HG03108 (cell line): Measurements from ENCODE around the gene ZBTB3.
"Not testable (repeated sequence)": the region's sequence is repeated elsewhere in the genome, so short reads cannot be mapped to it uniquely, and the experiment has no call there.

ENCODE experiments used
- ATAC-seq: cut with Tn5 transposase; IDR thresholded peaks from one replicate; pipeline ENCODE4 v1.9.1; 2021; ENCODE audit warnings: moderate library complexity; ENCODE audit not compliant: unreplicated experiment

Gene ZBTB3

GRCh38 chr11:62753736-62754603 is at the start of gene ZBTB3:
TSS of gene ZBTB3 (minus strand) at chr11:62754160. CDS start at chr11:62753664, 496 bp downstream.
- peak; percentile 96 for ATAC-seq

GRCh38 chr11:62801071-62801470 is 47.1 kb upstream of the ZBTB3 start:
- no peak for ATAC-seq

- no peak for ATAC-seq
These were observed 45.5 kb upstream of the ZBTB3 start for GRCh38 chr11:62799486-62799885.

- no peak for ATAC-seq
These were observed 42.3 kb upstream of the ZBTB3 start for GRCh38 chr11:62796281-62796680.

GRCh38 chr11:62794201-62794775 is 40.3 kb upstream of the ZBTB3 start:
- no peak for ATAC-seq

GRCh38 chr11:62792202-62792575 is 38.2 kb upstream of the ZBTB3 start:
- ATAC-seq: no peak

- ATAC-seq: peak; percentile 57
These were observed 37.7 kb upstream of the ZBTB3 start, which contains the start of gene TMEM223 for GRCh38 chr11:62791501-62792201. TSS of gene TMEM223 (minus strand) at chr11:62792006. CDS start at chr11:62791994, 12 bp downstream.

- no peak for ATAC-seq
These were observed 35.6 kb upstream of the ZBTB3 start for GRCh38 chr11:62789576-62789975.

- no peak for ATAC-seq
These were observed 35.0 kb upstream of the ZBTB3 start for GRCh38 chr11:62788991-62789390.

GRCh38 chr11:62787005-62787759 is 33.2 kb upstream of the ZBTB3 start, which contains the start of gene TMEM179B:
TSS of gene TMEM179B (plus strand) at chr11:62787402. CDS start at chr11:62787432, 30 bp downstream.
- ATAC-seq: peak; percentile 60

GRCh38 chr11:62786318-62787004 is 32.5 kb upstream of the ZBTB3 start:
- peak; percentile 50 for ATAC-seq

- ATAC-seq: no peak
These were observed 28.8 kb upstream of the ZBTB3 start for GRCh38 chr11:62782753-62783152.

GRCh38 chr11:62778441-62778840 is 24.5 kb upstream of the ZBTB3 start:
- no peak for ATAC-seq

- no peak for ATAC-seq
These were observed 23.4 kb upstream of the ZBTB3 start for GRCh38 chr11:62777389-62777788.

GRCh38 chr11:62775646-62776045 is 21.7 kb upstream of the ZBTB3 start:
- ATAC-seq: no peak

GRCh38 chr11:62774407-62774806 is 20.4 kb upstream of the ZBTB3 start:
- ATAC-seq: no peak

- ATAC-seq: peak; percentile 79
These were observed 17.4 kb upstream of the ZBTB3 start, which contains the start of gene TAF6L for GRCh38 chr11:62771144-62772021. TSS of gene TAF6L (plus strand) at chr11:62771396. CDS start at chr11:62775784, 4,388 bp downstream.

- no peak for ATAC-seq
These were observed 16.8 kb upstream of the ZBTB3 start for GRCh38 chr11:62770778-62771143.

GRCh38 chr11:62760867-62761227 is 6.9 kb upstream of the ZBTB3 start:
- not testable (repeated sequence) for ATAC-seq
